Muscle layer of colon (tissue), 2 donors: ENCODE data around the gene N4BP2.
A peak's percentile ranks its signal among the peaks of the same experiment; 100 is the strongest.
"Not testable (repeated sequence)": the region's sequence is repeated elsewhere in the genome, so short reads cannot be mapped to it uniquely, and the experiment has no call there.

Experiments
- H3K27ac ChIP-seq: one replicate; pipeline ENCODE4 v1.7.0; 2013; ENCODE audit warnings: low read depth, mild to moderate bottlenecking, low read length, moderate library complexity
- H3K27me3 ChIP-seq, 2 donors: one replicate each; pipeline ENCODE4 v1.7.0; 2013; ENCODE audit warnings: low read length in 2 of 2, mild to moderate bottlenecking in 2 of 2; ENCODE audit not compliant: insufficient read depth in 2 of 2, control insufficient read depth in 1 of 2
- H3K36me3 ChIP-seq: one replicate; pipeline ENCODE4 v1.7.0; 2013; ENCODE audit warnings: mild to moderate bottlenecking, low read length; ENCODE audit not compliant: insufficient read depth
- H3K4me1 ChIP-seq: one replicate; pipeline ENCODE4 v1.7.0; 2013; ENCODE audit warnings: mild to moderate bottlenecking, low read length; ENCODE audit not compliant: insufficient read depth
- H3K4me3 ChIP-seq, 2 donors: one replicate each; pipeline ENCODE4 v1.7.0; 2013; ENCODE audit warnings: low read length in 2 of 2, low read depth in 1 of 2, mild to moderate bottlenecking in 1 of 2, moderate library complexity in 1 of 2
- H3K9ac ChIP-seq: one replicate; pipeline ENCODE4 v1.7.0; 2013; ENCODE audit warnings: low read length
- H3K9me3 ChIP-seq: one replicate; pipeline ENCODE4 v1.7.0; 2013; ENCODE audit warnings: mild to moderate bottlenecking, low read length
- donor health status: abdominal sarcoma.
- donor health status: Adenocarcinoma of cecum.

N4BP2 gene

DNA sequence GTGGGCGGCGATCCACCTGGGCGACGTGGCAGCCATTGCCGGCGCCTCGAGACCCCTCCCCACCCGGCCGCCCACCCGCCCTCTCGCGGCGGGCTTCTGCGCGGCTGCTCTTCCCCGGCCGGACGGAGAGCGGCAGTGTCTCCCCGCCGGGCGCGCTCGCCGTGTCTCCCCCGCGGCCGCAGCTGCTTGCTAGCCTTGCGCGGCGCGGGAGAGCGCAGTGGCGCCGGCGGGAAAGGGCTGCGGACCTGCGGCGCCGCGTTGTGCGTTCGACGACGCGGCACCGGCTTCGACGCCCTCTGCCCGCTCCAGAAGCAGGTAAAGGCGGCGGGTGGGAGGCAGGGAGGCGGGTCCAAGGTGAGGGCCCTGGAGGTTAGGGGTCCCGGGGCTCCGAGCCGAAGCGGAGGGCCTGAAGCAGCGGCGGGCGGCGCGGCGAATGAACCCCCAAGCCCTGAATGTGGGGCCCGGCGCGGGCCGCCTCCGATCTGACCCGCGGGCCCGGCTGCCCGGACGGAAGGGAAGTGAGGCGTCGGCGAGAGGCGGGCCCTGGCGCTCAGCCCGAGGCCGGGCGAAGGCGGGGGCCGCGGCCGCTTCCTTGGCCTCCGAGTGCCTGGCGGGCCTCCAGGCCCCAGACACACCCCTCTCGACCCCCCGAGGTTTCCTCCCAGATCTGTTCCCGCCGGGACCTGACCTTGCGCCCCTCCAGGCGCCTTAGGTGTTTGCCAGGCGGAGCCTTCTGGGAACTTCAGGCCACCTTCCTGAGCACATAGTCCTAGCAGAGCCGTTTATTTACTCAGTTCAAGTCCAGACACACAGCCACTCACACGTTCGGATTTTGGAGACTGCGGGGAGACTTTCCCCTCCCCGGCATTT, at the start of gene N4BP2:
N4BP2 (plus strand) TSS at position 135 of the 870 bp plus-strand sequence. CDS start 40,491 bp downstream, outside the sequence.
- Histone ChIP-seq H3K4me1 (peaks cover 16% of the 10 kb centered on the region), H3K4me3 (peak within 1 kb of the TSS; percentile 73 to 94), H3K27ac (peak within 1 kb of the TSS; percentile 100), H3K9ac (peak within 1 kb of the TSS; percentile 95), H3K27me3 (no peaks in the 10 kb centered on the region), H3K9me3 (no peaks in the 10 kb centered on the region), H3K36me3 (no peaks in the 10 kb centered on the region)

DNA sequence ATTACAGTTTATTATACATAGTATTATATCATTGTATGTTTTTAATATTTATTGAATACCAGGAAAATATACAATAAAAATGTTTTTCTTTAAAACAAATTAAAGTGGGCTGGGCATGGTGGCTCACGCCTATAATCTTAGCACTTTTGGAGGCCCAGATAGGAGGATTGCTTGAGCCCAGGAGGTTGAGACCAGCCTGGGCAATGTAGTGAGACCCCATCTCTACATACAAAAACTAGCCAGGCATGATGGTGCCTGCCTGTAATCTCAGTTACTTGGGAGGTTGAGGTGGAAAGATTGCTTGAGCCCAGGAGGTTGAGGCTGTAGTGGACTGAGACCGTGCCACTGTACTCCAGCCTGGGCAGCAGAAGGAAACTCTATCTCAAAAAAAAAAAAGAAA, 40.6 kb upstream of the N4BP2 start:
- H3K27ac ChIP-seq: no peak overlapping the region
- H3K27me3 ChIP-seq: no peaks in the 10 kb centered on the region
- H3K4me1 ChIP-seq: no peaks in the 10 kb centered on the region
- H3K36me3 ChIP-seq: no peaks in the 10 kb centered on the region
- no peaks in the 10 kb centered on the region for H3K9me3 ChIP-seq
- H3K9ac ChIP-seq: no peak overlapping the region
- no peak overlapping the region for H3K4me3 ChIP-seq

DNA sequence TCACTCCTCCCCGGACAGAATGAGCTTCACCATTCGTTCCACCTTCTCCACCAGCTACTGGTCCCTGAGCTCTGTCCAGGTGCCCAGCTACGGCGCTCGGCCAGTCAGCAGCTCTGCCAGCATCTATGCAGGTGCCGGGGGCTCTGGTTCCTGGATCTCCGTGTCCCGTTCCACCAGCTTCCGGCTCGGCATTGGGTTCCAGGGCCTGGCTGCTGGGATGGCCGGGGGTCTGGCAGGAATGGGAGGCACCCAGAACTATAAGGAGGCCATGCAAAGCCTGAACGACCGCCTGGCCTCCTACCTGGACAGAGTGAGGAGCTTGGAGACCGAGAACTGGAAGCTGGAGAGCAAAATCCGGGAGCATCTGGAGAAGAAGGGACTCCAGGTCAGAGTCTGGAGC, 36.4 kb upstream of the N4BP2 start:
- Histone ChIP-seq H3K9me3 (no peaks in the 10 kb centered on the region), H3K4me1 (no peaks in the 10 kb centered on the region), H3K36me3 (no peaks in the 10 kb centered on the region), H3K27me3 (no peaks in the 10 kb centered on the region), H3K27ac (no peak overlapping the region), H3K4me3 (no peak overlapping the region), H3K9ac (no peak overlapping the region)

DNA sequence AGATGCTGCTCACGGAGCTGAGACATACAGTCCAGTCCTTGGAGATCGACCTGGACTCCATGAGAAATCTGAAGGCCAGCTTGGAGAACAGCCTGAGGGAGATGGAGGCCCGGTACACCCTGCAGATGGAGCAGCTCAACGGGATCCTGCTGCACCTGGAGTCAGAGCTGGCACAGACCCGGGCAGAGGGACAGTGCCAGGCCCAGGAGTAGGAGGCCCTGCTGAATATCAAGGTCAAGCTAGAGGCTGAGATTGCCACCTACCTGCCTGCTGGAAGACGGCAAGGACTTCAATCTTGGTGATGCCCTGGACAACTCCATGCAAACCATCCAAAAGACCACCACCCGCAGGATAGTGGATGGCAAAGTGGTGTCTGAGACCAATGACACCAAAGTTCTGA, 35.5 kb upstream of the N4BP2 start:
- H3K36me3 ChIP-seq, H3K9me3 ChIP-seq, H3K27ac ChIP-seq, H3K27me3 ChIP-seq, H3K9ac ChIP-seq, H3K4me3 ChIP-seq, H3K4me1 ChIP-seq: not testable (repeated sequence)

DNA sequence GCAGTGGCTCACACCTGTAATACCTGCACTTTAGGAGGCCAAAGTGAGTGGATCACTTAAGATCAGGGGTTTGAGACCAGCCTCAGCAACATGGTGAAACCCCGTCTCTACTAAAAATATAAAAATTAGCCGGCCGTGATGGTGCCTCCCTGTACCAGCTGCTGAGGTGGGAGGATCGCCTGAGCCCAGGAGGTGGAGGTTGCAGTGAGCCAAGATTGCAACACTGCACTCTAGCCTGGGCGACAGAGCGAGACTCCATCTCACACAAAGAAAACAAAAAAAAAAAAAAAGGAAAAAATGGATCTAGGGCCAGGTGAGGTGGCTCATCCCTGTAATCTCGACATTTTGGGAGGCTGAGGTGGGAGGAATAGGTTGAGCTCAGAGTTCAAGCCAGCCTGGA, 32.6 kb upstream of the N4BP2 start:
- not testable (repeated sequence) for H3K9me3 ChIP-seq, H3K4me1 ChIP-seq, H3K27me3 ChIP-seq, H3K4me3 ChIP-seq, H3K36me3 ChIP-seq, H3K27ac ChIP-seq, H3K9ac ChIP-seq

DNA sequence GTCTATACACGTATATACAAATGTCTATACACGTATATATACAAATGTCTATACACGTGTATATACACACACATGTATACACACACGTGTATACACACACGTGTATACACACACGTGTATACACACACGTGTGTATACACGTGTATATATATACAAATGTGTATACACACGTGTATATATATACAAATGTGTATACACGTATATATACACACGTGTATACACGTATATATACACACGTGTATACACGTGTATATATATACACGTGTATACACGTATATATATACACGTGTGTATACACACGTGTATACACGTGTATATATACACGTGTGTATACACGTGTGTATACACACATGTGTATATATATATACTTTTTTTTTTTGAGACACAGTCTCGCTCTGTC, 23.9 kb upstream of the N4BP2 start:
- Histone ChIP-seq H3K9ac (no peak overlapping the region), H3K4me1 (no peaks in the 10 kb centered on the region), H3K9me3 (no peaks in the 10 kb centered on the region), H3K4me3 (no peak overlapping the region), H3K36me3 (no peaks in the 10 kb centered on the region), H3K27ac (no peak overlapping the region), H3K27me3 (no peaks in the 10 kb centered on the region)

DNA sequence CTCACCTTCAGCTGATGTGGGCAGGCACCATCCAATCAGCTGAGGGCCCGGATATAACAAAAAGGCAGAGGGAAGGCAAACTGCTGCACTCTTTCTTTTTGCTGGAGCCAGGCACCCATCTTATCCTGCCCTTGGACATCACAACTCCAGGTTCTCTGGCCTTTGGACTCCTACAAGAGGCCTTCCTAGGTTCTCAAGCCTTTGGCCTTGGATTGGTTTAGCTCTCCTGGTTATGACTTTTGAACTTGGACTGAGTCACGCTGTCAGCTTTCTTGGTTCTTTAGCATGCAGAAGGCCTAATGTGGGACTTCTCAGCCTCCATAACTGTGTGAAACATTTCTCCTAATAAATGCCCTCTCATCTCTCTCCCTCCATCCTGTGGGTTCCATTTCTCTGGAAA, 23.0 kb upstream of the N4BP2 start:
- no peaks in the 10 kb centered on the region for H3K9me3 ChIP-seq

DNA sequence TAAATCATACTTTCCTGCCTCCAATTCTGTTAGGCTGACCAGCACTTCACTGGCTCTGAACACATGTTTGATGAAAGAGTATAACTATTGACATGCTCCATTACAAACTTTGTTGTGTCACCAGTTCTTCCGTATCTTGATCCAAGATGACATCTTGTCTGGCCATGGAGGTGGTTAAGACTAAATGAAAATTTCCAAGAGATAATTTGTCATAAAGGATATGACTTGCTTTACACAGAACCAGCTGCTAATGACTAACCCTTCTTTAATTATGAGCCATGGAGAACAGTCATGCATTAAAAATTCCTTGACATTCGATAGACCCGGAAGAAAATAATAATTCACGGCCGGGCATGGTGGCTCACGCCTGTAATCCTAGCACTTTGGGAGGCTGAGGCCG, 17.7 kb upstream of the N4BP2 start:
- H3K9me3 ChIP-seq: no peaks in the 10 kb centered on the region
- no peak overlapping the region for H3K27ac ChIP-seq
- H3K36me3 ChIP-seq: no peaks in the 10 kb centered on the region

More for the DNA sequence above, 23.0 kb upstream of the N4BP2 start:
- H3K4me3 ChIP-seq: no peak overlapping the region
- H3K9ac ChIP-seq: no peak overlapping the region
- no peak overlapping the region for H3K27ac ChIP-seq
- no peaks in the 10 kb centered on the region for H3K27me3 ChIP-seq
- H3K4me1 ChIP-seq: no peaks in the 10 kb centered on the region
- H3K36me3 ChIP-seq: no peaks in the 10 kb centered on the region

DNA sequence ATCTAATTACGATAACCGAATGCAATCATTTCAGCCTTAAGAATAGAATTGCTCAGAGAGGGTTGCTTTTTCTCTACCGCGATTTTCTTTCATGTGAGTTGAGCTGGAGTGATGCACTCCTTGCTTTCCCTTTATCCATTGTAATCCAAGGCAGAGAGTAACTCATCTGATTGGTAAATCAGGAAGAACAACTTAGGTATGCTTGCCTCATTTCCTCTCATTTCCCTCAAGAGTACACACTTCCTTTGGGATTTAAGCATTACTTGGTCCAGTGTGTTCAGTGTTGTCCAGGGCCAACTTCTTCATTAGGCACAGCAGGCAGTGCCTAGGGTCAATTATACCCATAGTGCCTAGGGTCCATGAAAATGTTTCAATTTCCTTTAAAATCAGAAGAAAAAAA, 15.7 kb upstream of the N4BP2 start:
- H3K4me3 ChIP-seq: no peak overlapping the region
- no peak overlapping the region for H3K9ac ChIP-seq
- H3K27me3 ChIP-seq: no peaks in the 10 kb centered on the region
- no peaks in the 10 kb centered on the region for H3K4me1 ChIP-seq
- H3K9me3 ChIP-seq: no peaks in the 10 kb centered on the region
- H3K27ac ChIP-seq: no peak overlapping the region
- no peaks in the 10 kb centered on the region for H3K36me3 ChIP-seq

More for the DNA sequence above, 17.7 kb upstream of the N4BP2 start:
- no peak overlapping the region for H3K9ac ChIP-seq
- H3K4me3 ChIP-seq: no peak overlapping the region
- no peaks in the 10 kb centered on the region for H3K4me1 ChIP-seq
- H3K27me3 ChIP-seq: no peaks in the 10 kb centered on the region

DNA sequence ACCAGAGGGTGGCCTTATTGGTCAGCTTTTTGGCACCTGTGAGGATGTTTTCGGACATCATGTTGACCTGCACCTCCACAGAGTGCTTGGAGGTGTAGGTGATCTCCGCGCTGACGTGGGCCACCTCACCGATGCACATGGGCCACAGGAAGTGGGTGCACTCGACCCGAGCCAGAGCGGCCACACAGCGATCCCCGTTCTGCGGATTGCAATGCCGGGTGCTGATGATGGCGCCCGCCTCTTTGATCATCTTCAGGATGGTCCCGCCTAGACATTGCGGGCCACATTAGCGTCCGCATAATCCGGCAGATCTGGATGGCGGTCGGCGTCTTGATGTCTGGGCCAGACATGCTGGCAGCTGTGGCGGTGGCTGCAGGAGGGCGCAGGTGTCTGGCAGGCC, 12.9 kb upstream of the N4BP2 start:
- no peaks in the 10 kb centered on the region for H3K9me3 ChIP-seq
- H3K4me1 ChIP-seq: no peaks in the 10 kb centered on the region
- no peak overlapping the region for H3K9ac ChIP-seq
- no peak overlapping the region for H3K4me3 ChIP-seq
- no peaks in the 10 kb centered on the region for H3K36me3 ChIP-seq
- no peak overlapping the region for H3K27ac ChIP-seq
- no peaks in the 10 kb centered on the region for H3K27me3 ChIP-seq

DNA sequence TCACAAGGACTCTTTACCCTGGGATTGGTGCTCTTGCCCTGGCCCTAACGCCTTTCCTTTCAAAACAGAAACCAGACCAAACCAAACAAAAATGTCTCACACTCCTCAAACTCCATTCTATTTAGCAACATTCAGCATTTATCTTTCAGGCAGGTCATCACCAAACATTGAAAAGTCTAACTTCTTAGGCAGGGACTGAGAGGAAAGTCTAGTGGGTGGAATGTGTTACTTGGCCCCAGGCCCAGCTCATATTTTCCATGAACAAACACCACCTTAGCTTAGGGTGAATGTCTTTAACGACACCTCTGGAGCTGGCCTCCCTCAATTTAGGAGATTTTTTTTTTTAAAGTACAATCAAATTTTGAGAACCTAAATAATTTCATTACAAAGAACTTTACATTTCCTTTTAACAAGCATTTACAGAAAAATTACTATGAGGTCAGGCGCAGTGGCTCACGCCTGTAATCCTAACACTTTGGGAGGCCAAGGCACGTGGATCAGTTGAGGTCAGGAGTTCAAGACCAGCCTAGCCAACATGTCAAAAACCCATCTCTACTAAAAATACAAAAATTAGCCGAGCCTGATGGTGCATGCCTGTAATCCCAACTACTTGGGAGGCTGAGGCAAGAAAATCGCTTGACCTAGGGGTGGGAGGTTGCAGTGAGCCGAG, 10.2 kb upstream of the N4BP2 start:
- no peaks in the 10 kb centered on the region for H3K27me3 ChIP-seq
- no peaks in the 10 kb centered on the region for H3K36me3 ChIP-seq
- no peak overlapping the region for H3K9ac ChIP-seq
- no peak overlapping the region for H3K27ac ChIP-seq
- no peak overlapping the region for H3K4me3 ChIP-seq
- H3K9me3 ChIP-seq: no peaks in the 10 kb centered on the region
- H3K4me1 ChIP-seq: no peaks in the 10 kb centered on the region

DNA sequence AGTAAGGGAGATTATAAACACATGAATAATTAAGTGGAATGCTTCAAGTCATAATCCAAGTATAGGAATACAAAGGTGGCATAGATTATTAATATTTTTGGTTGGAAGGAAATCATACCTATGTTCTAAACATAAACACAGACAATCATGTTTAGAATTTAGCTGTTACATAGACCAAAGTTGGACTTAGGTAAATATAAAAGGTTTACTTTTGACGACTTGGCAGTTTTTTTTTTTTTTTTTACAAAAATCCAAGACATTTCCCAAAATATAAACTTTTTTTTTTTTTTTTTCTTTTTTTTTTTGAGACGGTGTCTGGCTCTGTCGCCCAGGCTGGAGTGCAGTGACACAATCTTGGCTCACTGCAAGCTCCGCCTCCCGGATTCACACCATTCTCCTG, 3.5 kb upstream of the N4BP2 start:
- H3K9ac ChIP-seq: no peak overlapping the region
- H3K4me1 ChIP-seq: peaks cover 16% of the 10 kb centered on the region

More for the DNA sequence above, 3.5 kb upstream of the N4BP2 start:
- Histone ChIP-seq H3K4me3 (no peak overlapping the region), H3K27me3 (no peaks in the 10 kb centered on the region), H3K36me3 (no peaks in the 10 kb centered on the region), H3K9me3 (no peaks in the 10 kb centered on the region), H3K27ac (no peak overlapping the region)
